NCI-H1694 (cell line): ENCODE results near the gene INCA1.
"Not testable (repeated sequence)": the region's sequence is repeated elsewhere in the genome, so short reads cannot be mapped to it uniquely, and the experiment has no call there.

Experiments used
- DNase-seq: peaks from one replicate; lab custom pipeline; 2025; lab: John Stamatoyannopoulos, UW

Gene INCA1, protein sequence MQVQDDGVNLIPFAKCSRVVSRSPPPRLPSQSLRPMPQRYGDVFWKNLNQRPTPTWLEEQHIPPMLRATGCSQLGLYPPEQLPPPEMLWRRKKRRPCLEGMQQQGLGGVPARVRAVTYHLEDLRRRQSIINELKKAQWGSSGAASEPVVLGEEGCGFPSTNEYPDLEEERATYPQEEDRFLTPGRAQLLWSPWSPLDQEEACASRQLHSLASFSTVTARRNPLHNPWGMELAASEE

DNA sequence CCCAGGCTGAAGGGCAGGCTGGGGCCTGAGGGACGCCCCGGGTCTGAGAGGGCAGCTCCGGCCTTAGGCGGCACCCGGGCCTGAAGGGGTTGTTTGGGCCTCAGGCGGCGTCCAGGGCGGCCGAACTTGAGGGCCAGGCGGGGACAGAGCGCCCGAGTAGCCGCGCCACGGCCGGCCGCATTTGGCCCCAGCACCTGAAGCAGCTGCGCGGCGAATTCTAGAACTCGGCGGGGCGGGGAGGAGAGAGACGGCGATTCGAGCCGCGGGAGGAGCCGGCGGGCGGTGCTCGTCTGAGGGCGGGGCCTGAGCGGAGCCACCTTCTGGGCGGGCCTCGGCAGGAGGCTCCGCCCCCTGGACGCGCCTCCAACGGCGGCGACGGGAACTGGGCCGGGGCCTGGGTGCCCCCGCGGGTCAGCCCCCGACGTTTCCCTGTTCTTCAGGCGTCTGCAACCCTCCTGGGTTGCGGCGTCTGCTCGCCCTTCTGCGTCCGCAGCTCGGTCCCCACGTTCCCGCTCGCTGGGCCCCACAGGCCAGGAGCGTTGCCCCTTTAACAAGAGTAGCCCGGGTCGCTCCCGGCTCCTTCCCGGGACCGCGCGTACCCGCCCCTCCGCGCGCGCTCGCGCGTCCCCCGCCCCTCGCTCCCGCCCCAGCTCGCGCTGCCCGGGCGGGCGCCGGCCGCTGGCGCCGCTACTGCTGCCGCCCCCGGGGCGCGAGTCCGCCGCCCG lies at the start of gene INCA1, which contains the start of gene KIF1C:
Gene INCA1 (minus strand): TSS at position 221 of the 725 bp plus-strand sequence. CDS start 3,085 bp downstream, outside the sequence.
Gene KIF1C (plus strand): TSS at position 649 of the 725 bp plus-strand sequence. CDS start 2,297 bp downstream, outside the sequence.
- peak; percentile 71 for DNase-seq

DNA sequence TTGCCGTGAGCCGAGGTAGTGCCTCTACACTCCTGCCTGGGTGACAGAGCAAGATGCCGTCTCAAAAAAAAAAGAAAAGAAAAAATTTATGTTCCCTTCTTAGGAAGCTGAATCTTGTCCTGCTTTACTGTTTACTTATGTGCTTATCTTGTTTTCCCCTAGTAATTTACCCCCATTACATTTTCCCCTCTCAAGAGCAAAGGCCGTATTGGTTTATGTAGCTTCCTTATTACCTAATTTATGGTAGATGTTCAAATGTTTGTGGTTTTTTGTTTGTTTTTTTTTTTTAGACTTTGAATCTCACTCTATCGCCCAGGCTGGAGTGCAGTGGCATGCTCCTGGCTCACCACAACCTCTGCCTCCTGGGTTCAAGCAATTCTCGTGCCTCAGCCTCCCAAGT lies 48.2 kb upstream of the INCA1 start:
- DNase-seq: no peak

DNA sequence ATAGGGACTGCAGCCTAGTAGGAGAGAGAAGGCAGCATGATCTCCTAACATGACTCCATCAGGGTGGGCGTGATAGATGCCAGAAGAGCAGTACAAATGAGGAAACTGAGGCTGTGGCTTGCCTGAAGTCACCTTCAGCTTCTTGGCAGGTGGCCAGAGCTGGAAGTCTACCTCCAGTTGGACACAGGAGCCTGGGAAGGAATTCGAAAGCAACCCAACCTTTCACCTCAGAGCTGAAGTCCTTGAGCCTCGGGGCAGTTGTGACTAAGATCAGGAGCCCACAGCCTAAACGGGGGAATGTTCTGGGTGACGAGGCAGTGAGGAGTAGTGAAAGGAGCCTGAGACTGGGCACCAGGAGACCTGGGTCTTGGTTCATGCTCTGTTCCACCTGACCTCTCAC lies 47.3 kb upstream of the INCA1 start:
- no peak for DNase-seq

DNA sequence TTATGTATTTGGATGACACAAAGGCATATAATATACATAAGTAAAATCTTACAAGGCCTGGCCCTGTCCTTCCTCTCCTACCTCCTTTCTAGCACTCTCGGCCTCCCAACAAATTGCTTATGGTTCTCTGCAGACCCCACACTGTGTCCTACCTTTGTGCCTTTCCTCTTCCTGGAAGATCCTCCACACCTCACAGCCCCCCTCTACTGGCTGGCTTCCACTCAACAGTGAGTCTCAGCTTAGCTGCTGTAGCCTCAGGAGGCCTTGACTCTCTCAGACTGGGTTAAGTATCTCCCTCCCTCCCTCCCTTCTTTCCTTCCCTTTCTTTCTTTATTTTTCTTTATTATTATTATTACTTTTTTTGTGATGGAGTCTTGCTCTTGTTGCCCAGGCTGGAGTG lies 46.2 kb upstream of the INCA1 start:
- DNase-seq: no peak

DNA sequence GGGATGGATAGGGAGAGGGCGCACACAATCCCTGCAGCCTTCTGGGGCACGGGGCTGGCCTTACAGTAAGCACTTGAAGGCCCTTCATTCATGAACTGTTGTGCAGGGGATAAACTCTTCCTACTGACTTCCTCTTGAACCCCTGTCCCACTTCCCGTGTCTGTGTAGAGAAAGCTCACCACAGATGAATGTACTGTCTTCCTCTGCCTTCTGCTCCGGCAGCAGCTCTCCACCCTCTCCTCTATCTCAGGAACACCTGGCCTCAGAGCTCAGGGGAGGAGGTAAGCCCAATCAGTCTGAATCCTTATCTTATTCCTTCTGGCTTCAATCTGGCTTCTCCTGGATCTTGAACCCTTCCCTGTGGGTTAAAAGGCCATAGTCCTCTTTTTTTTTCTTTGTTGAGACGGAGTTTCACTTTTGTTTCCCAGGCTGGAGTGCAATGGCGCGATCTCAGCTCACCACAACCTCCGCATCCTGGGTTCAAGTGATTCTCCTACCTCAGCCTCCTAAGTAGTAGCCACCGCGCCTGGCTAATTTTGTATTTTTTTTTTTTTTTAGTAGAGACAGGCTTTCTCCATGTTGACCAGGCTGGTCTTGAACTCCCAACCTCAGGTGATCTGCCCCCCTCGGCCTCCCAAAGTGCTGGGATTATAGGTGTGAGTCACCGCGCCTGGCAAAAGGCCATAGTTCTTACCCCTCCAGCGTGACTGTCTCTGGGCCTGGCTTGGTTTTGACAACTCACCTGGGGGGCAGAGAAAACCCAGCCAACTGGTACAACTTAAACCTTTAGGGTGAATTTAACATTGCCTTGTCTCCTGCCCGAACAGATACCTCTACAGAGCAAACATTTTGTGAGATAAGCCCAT lies 45.1 kb upstream of the INCA1 start:
- no peak for DNase-seq

DNA sequence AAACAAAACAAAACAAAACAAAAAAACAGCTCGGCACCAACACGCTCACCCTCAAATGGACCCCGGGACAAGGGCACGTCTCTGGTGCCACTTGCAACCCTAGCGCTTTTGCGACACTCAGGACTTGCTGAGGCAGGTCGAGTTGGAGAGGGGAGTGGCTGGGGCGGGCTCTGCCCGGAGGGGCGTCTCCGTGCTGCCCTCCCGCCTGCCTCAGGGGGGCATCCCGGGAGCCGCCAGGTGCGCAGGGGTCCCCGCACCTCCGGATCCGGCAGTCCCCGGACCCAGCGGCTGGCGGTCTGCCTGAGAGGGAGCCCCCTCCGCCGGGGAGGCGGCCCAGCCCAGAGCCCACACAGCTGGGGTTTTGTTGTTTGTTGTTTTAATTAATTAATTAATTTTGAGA lies 38.0 kb upstream of the INCA1 start, which contains the start of gene SLC52A1:
Gene SLC52A1 (minus strand): TSS at position 112 of the 400 bp plus-strand sequence. CDS start 820 bp downstream, outside the sequence.
- DNase-seq: no peak

DNA sequence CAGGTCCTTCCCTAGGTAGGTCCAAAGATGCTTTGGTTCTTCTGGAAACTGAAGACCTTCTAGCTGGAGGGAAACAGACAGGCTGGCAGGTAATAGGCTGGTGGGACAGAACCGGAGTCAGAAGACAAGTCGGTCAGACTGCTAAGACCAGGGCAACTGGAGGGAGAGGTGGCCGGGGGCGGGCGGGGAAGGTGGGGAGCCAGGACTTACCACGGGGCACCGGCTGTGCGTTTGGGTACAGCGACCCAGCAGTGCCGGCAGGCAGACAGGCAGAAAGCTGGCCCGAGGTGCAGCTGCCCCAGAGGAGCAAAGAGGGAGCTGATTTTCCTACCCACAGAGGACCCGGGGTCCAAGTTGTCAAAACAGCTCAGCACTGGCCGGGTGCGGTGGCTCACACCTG lies 37.3 kb upstream of the INCA1 start:
- DNase-seq: no peak

DNA sequence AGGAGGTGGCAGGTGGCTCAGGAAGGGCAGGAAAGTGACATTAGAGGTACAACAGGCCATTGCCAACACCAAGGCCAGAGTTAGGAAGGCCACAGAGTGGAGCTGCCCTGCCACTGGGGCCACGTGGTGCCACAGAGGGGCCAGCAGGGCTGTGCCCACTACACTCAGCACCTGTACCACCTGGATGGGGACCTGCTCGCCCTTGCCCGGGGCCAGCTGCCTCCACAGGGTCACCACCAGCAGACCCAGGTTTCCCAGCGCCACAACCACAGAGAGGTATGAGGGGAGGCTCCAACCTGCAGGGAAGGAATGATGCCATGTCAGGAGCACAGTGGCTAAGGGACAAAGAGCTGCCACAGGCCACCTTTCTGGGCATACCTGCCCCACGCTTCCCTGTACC lies 36.7 kb upstream of the INCA1 start:
- no peak for DNase-seq

DNA sequence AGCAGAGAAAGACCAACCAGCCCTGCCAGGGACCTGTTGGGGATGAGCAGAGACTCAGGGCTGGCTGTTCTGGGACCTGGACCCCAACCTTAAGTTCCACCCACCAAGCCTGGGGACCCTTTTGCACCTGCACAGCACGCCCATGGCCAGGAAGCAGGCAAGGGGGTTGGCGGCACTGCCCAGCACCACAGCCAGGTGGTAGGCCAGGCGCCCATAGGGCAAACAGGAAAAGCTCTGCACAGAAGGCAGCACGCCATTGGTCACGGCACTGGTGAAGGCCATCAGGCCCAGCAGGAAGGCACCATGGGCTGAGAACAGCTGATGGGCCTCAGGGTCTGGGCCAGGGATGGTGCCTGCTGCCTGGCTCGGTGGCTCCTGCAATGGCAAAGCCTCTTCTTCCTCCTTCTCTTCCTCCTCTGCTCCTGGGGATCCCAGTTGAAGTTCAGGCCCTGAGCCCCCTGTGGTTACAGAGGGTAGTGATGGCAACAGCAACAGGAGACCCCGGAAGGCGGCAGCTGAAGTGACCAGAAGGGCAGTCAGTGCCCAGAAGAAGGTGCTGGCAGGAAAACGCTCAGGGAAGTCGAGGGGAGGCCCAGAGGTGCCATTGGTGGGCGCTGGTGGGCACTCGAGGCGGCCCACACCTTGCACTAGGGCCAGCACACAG lies 36.2 kb upstream of the INCA1 start:
- no peak for DNase-seq

DNA sequence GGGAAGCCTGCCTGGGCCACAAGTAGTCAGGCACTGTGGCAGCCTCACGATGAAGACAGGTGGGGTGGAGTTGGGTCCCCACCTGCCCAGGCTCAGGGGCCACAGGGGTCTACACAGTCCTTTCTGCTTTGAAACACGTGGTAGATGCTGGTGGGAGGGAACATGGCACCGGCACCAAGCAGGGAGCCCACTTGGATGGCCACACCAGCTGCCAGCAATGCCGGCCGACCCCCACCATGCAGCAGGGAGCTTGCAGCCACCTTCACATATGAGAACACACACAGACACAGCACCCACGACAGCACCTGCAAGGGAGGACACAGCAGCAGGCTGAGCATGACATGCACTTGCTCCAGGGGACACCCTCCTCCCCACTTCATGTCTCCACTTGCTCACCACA lies 35.5 kb upstream of the INCA1 start:
- no peak for DNase-seq

DNA sequence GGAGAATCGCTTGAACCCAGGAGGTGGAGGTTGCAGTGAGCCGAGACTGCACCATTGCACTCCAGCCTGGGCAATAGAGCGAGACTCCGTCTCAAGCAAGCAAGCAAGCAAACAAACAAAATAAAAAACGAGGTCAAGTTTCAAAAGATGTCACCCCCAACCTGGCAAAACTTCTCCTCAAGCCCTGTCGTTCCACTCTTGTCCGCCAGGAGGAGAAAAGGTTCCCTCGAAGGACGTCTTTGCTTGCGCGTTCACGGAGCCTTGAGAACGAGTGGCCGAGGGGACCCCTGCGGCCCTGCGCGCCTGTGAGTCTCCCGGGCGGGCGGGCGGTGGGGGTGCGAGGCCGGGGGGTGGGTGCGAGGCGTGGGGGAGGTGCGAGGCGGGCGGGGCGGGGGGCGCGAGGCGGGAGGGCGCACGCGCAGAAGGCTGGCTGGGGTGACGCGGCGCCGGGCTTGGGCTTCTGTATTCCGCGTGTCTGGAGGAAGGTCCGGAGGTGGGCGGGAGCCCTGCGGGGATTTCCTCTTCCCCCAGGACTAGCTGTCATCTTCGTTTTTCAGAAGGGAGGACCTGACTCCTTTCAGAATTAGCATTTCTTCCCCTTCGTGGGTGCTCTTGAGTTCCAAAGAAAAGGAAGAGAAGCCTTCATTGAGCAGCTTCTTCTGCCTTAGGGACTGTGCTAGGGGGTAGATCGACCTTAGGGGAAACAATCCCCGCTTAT lies 34.2 kb upstream of the INCA1 start:
- DNase-seq: peak; percentile 60

DNA sequence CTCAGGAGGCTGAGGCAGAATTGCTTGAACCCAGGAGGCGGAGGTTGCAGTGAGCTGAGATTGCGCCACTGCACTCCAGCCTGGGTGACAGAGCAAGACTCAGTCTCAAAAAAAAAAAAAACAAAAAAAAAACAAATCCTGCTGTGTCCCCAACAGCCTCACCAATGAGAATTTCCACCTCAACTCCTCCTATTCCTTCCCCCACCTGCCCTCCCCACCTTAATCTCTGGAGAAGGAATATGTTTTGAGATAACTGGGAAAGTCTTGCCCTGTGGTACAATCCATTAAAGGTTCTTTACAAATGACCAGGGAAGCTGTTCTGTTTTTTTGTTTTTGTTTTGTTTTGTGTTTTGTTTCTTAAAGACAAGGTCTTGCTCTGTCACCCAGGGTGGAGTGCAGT lies 32.8 kb upstream of the INCA1 start:
- DNase-seq: not testable (repeated sequence)

DNA sequence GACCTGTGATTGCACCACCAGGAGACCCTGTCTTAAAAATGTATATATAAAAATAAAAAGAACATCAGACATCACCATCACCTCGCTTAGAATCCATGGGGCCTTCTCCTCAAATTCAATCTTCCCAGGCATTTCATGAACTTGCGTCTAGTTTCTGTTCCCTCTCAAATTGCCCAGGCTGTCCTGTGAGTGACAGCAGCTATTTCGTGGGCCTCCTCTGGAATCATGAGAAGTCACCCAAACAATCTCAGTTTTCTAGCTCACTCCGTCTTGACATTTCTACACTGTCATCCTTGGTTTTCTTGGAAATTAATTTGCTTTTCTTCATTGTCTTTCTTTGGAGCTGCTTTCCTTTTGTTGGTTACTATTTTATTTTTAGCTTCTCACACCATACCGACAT lies 30.6 kb upstream of the INCA1 start:
- DNase-seq: no peak

DNA sequence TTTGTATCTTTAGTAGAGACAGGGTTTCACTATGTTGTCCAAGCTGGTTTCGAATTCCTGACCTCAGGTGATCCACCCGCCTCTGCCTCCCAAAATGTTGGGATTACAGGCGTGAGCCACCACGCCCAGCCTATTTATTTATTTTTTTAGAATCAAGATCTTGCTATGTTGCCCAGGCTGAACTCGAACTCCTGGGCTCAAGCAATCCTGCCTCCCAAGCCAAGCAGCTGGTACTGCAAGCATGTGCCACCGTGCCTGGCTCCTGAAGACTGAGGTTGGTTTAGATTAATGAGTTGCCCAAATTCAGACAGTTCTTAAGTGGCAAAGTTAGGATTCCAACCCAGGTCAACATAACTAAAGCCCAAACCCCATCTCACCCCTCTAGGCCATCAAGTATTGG lies 30.0 kb upstream of the INCA1 start:
- no peak for DNase-seq

DNA sequence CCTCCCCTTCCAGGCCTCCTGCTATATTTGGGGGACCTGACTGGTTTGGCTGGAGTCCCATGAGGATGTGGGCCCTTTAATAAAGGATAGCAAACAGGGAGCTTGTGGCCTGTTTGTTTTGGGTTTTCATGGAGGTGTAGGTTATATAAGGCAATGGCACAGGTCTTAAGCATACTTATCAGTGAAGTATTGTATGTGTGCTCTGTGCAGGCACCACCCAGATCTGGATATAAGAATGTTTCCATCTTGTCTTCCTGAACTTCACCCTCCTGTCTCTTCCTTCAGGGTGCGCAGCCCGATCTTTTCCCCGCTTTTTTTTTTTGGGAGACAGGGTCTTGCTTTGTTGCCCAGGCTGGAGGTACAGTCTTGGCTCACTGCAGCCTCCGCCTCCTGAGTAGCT lies 27.3 kb upstream of the INCA1 start:
- DNase-seq: no peak

DNA sequence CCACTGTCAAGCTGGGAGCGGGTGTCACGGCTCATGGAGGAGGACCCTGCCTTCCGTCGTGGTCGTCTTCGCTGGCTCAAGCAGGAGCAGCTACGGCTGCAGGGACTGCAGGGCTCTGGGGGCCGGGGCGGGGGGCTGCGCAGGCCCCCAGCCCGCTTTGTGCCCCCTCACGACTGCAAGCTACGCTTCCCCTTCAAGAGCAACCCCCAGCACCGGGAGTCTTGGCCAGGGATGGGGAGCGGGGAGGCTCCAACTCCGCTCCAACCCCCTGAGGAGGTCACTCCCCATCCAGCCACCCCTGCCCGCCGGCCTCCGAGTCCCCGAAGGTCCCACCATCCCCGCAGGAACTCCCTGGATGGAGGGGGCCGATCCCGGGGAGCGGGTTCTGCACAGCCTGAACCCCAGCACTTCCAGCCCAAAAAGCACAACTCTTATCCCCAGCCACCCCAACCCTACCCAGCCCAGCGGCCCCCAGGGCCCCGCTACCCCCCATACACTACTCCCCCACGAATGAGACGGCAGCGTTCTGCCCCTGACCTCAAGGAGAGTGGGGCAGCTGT lies 26.3 kb upstream of the INCA1 start:
- DNase-seq: no peak

DNA sequence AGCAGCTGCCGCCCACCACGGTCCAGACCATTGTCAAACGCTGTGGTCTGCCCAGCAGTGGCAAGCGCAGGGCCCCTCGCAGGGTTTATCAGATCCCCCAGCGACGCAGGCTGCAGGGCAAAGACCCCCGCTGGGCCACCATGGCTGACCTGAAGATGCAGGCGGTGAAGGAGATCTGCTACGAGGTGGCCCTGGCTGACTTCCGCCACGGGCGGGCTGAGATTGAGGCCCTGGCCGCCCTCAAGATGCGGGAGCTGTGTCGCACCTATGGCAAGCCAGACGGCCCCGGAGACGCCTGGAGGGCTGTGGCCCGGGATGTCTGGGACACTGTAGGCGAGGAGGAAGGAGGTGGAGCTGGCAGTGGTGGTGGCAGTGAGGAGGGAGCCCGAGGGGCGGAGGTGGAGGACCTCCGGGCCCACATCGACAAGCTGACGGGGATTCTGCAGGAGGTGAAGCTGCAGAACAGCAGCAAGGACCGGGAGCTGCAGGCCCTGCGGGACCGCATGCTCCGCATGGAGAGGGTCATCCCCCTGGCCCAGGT lies 24.9 kb upstream of the INCA1 start:
- DNase-seq: no peak

DNA sequence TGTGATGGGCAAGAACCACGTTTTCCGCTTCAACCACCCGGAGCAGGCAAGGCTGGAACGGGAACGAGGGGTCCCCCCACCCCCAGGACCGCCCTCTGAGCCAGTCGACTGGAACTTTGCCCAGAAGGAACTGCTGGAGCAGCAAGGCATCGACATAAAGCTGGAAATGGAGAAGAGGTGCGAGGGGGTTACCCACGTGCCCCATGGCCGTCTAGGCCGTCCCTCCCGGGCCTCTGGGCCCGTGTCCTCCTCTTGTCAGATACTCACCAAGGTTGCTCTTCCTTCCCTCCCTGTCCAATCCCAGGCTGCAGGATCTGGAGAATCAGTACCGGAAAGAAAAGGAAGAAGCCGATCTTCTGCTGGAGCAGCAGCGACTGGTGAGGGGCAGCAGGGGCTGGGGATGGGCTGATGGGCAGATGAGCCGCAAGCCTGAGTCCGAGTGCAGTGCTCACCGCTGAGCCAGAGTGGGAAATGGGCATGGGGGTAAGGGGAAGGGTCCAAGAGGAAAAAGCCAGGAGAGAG lies 23.2 kb upstream of the INCA1 start:
- no peak for DNase-seq

DNA sequence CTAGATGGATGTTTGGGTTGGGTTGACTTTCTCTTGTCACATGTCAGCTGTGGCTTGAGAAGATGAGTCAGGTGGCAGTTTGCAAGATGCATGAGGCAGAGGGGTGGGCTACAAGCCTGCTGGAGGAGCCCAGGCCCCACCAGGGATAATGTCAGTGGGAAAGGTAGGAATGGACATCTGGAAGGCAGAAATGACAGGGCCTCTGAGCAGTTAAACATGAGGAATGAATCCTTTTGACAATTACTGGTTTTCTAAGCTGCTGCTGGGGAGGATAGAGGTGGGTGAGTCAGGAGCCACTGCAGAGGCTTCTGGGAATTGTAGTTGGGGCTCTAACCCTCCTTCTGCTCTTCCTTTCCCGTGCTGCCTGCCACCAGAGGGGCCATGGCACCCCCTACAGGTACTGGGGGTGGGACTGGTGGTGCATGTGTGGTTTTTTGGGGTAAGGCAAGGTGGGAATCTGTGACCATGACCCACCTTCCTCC lies 22.2 kb upstream of the INCA1 start:
- DNase-seq: no peak

DNA sequence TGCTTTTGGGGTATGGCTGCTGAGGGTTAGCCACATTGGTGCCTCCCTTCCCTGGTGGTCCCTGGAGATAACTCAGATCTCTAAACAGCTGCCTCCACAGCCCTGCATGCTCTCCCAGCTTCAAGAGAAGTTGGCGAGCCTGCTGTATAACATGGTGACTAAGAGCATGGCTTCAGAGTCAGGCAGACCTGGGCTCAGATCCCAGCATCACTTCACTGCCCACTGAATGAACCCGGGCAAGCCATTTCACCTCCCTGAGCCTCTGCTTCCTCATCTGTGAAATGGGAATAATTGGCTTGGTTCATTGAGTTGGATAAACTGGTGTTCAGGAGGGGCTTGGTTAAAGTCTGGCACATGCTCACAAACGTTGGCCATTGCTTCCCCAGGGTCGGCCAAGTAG lies 17.0 kb upstream of the INCA1 start:
- no peak for DNase-seq
